Activated CD8-positive, alpha-beta memory T cell treated with anti-CD3 and anti-CD28 coated beads, Interleukin-2, amount 50 U/mL, for 4 hours (primary cell): ENCODE measurements around the gene ISCU.

Experiments used
- DNase-seq: peaks from one replicate; pipeline ENCODE4 v3.0.0-alpha.2; 2020

The ISCU gene

DNA sequence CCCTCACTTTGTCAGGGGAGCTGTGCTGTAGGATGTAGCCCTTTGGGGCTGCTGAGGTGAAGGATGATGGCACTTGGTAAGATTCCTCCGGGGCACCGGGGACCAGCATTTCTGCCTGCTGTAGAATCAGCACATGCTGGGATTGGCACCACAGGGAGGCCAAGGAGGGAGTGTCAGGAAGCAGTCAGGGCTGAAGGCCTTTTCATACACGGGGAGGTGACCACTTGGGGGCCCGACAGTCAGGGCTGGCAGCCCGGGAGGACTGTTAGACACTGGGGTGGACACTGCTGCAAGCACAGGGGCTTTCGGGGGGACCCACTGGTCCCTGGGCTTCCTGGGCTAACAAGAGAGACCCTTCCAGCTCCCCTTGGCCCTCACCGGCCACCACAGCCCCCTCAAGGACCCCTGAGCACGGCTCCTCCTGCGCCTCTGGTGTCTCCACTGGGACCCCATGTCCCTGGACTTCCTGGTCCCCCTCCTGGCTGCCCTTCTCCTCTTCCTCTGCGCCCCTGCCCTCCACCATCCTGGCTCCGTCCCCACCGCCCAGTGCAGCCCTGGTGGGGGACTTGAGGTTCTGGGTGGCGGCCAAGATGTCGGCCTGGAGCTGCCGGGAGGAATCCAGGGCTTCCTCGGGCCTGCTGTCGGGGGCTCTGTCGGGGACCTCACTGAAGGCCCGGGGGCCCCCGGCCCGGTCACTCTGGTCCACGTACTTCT is 29.0 kb downstream of the ISCU start:
- no peak for DNase-seq

DNA sequence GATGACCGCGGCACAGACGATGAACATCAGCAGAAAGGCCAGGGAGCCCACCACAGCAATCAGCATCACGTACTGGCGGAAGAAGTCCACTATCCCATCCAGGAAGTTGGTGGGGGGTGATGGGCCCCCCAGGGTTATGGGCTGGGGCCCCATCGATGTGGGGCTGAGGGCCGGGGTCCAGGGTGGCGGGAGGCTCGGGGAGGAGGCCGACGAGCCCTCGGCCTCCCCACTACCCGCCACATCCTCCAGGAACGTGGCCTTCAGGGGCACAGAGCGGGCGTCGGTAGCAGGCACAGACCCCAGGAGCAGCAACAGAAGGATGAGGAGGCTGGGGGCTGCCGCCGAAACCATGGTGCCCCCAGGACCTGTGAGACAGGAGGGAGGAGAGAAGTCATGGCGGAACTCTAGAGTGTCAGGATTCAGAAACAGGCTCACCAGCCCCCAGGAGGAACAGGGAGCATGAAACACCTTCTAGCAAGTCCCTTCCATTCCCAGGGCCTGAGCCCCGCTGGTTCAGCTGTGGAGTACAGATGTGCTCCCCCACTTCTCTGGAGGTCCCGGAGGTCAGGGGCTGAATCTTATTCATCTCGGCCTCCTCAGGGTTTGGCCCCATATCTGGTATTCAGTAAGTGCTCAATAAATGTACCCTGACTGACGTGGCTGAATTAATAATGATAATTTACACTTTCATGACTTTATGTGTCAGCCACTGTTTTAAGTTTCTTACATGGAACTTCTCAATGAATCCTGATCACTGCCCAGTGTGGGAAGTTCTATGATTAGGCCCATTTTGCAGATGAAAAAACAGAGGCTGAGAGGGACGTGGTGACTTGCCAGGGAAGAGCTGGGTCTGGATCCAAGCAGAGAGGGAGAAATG is 29.9 kb downstream of the ISCU start:
- no peak for DNase-seq

DNA sequence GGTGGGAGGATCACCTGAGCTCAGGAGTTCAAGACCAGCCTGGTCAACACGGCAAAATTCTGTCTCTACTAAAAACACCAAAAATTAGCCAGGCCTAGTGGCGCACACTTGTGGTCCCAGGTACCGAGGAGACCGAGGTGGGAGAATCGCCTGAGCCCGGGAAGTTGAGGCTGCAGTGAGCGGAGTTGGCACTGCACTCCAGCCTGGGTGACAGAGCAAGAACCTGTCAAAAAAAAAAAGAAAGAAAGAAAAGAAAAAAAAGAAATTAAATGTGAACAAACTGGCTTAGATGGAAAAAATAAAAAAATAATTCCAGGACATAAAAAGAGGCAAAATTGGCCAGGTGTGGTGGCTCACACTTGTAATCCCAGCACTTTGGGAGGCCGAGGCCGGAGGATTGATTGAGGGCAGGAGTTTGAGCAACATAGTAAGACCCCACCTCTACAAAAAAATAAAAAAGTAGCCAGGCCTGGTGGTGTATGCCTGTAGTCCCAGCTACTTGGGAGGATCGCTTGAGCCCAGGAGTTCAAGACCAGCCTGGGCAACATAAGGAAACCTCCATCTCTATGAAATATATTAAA is 32.0 kb downstream of the ISCU start:
- DNase-seq: no peak

DNA sequence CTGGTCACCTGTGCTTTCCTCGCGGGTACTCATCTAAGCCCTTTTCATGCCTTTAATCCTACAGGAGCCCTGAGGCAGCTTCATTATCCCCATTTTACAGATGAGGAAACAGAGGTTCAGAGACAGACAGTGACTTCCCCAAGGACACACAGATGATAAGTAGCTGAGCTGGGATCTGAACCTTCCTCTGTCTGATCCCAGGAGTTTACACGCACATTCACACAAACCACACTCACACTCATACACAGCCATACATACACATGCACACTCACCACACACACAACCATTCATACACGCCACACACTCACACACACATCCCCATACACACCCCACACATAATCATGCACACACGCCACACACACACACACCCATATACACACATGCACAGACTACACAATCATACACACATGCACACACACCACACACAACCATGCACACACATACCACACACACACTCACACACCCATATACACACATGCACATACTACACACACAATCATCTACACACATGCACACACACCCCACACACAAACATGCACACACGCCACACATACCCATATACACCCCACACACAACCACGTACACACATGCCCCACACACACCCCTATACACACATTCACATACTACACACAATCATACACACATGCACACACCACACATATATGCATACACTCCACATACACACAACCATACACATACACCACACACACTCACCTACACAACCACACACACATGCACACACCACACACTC is 32.7 kb downstream of the ISCU start:
- DNase-seq: no peak

DNA sequence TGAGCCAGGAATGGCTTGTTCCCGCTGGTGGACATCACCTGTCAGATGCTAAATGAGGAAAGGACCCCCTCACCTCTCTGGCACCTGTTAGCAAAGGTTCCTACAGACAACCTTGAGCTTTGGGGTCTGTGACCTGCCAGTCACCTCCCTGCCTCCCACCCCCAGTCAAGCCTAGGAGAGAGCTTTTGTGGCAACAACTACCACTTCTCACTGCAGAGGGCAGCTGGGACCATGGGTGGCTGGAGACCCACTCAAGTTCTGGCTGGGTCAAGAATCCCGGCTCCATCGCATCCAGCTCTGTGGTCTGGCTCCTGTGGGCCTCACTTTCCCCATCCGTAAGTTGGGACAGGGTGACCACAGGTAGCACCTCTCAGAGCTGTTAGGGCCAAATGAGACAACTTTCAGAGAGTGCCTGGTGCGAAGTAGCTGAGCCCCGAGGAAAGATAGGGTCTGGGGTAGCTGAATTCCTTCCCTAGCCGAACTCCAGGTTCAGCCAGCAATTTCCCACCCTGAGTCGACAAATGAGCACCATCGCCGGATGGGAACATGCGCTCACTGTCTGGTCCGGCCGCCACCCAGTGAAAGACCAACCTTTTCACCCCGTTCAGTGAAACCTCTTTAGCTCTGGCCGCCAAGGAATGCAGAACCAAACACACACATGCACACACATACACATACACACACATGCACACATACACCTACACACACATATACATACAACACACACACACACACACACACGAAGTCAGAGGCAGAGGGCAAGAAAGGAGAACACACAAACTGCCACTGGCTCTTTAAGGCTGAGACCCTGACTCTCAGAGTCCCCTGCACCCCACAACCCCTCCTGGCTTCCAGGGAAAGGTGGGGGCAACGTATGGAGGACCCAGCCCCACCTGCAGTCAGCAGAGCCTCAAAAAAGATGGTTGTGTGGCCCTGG is 33.6 kb downstream of the ISCU start:
- no peak for DNase-seq

DNA sequence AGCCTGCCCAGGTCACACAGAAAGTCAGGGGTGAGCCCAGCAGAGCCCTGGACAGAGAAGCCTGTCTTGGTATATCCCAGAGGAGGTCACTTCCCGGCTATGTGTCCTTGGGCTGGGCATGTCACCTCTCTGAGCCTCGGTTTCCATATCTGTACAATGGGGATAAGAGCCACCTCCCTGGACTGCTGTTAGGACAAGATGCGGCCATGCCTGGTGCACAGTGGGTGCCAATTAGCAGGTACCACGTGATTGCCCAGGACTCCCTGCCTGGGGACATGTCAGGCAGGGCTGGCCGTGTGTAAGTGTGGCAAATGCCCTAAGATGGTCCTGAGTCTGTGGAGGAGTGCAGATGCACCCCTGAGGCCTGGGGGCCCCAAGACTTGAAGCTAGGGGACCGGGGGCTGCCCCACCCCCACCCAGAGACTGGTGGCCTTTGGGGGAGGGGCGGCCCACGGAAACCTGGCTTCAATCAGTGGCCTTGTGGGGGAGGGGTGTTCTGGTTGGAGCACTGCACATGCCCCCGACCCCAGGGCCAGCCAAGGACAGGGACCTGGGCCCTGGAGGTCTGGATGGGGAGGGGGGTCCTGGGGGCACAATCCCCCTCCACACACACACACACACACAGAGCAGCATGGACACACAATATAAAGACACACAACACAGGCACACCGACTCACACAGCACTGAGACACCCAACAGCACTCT is 34.6 kb downstream of the ISCU start:
- DNase-seq: no peak

DNA sequence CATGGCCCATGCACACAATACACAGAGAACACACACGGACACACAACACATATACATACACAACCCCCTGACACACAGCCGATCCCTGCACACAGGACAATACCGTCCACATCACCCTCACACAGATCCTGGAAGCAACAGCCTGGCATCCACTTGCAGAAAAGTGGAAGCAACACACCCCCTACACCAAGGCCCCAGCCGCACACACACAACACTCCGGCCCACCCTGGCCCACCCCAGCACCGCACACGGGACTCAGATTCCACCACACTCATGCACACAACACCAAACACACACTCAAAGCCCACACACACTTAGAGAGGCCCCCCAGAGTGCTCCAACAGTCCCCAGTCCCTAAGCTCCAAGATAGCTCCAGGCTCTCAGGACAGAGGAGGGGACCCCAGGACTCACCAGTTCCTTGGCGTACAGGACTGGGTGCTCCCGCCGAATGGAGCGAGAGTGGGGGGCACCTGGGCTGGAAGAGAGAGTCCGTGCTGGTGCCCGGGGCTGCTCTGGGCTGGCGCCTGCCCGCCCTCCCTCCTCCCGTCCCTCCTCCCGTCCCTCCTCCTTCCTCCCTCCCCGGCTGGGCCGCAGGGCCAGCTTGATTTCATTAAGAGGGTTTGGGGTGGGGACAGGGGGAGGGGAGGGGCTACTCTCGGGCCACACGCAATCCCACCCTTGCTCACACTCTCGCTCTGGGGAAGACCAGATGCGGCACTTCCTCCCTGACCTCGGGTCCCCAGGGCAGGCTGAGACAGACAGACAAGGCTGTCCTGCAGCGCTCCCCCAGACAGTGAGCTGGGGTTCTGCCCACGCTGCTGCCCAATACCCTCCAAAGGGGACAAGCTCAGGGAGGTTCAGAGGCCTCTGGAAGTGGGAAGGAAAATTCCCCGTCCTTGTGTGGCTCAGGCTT is 35.4 kb downstream of the ISCU start, which contains the start of gene TMEM119:
TSS of gene TMEM119 (minus strand) at position 526 of the 913 bp plus-strand sequence. CDS start 5,701 bp downstream, outside the sequence.
- DNase-seq: no peak

DNA sequence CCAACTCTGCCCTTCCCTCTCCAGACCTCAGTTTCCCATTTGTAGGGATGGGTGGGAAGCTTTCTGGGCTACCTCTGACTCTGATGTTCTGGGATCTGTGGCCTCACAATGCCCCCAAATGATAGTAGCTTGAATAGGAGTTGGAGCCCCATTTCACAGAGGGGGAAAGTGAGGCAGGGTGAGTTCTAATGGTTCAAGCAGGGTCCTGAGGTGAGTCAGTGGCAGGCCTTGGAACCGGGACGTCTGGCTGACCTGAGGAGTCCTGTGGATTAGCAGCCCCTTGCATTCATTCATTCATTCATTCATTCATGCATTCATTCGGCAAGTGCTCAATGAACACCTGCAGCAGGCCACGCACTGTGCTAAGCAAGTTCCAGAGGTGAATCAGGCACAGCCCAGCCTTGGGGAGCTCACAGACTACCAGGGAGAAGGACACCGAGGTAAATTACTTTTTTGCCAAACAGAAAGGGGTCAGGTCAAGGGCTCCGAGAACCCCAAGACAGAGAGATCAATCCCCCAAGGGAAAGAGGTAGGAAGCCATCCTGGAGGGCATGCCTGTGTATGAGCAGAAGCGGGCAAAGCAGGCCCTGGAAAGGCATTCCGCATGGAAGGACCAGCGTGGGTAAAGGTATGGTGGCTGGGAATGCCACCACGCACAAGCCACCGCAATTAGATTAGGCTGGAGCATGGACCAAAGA is 36.3 kb downstream of the ISCU start:
- no peak for DNase-seq

DNA sequence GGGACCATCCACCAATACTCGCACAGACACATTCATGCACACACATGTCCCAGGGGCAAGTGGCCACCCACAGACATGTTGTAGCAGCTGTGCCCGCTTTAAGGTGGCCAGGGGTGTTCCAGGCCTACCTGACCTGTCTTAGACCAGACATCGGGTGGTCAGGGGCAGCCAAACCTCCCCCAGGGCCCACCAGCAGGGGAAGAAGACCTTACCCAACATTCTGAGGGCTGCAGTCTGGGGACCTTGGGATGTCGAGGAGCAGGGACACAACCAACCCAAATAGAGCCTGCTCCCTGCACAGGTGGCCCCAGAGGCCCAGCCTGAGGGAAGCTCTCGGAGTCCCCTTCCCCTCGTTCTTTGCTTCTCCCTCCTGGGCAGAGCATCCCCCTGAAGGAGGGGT is 37.1 kb downstream of the ISCU start:
- no peak for DNase-seq

DNA sequence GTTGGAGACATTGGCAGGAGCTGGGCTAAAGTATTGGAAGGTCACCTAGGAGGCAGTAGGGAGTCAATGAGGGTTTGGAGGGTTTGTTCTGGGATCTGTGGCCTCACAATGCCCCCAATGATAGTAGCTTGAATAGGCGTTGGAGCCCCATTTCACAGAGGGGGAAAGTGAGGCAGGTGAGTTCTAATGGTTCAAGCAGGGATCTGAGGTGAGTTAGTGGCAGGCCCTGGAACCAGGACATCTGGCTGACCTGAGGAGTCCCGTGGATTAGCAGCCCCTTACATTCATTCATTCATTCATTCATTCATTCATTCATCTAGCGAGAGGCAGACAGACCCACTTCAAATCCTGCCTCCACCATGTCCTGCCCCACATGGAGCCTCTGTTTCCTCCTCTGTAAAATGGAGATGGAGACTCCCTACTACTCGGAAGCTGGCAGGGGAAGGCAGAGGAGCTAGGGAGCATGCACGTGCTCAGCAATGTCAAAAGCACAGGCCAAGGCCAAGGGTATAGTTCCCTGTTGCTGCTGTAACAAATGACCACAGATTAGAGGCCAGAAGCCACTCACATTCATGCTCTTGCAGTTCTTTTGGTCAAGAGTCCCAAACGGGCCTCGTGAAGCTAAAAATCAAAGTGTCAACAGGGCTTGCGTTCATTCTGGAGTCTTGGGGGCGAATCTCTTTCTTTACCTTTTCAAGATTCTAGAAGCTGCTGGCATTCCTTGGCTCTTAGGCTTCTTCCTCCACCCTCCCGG is 37.7 kb downstream of the ISCU start:
- DNase-seq: no peak

DNA sequence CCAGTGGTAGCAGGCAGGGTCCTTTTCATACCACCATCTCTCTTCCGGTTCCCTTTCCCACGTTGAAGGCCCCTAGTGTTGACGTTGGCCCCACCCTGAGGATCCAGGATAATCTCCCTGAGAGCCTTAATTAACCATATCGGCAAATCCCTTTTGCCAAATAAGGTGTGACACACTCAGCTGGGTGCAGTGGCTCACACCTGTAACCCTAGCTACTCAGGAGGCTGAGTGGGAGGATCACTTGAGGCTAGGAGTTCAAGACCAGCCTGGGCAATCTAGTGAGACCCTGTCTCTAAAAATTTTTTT is 38.3 kb downstream of the ISCU start:
- no peak for DNase-seq

DNA sequence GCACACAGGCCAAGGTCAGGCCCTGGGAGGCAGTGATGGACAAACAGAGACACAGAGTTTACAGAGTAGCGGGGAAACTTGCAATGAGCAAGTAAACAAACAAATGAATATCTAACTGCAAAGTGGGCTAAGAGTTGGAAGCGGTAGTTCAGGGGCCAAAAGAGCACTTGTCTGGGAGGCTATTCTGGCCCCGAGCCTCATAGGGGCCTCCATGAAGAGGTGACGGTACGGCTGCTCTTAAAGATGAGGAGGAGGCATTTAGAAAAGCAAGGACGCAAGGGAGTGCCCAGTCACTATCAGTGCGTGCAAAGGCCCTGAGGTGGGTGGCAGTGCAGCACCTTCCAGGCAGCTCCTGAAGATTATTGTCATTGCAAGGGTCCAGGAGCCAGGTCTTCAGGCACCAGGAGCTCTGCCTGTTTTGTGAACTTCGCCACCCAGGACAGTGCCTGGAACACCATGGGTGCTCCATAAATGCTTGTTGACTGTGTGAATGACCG is 39.9 kb downstream of the ISCU start:
- DNase-seq: no peak

DNA sequence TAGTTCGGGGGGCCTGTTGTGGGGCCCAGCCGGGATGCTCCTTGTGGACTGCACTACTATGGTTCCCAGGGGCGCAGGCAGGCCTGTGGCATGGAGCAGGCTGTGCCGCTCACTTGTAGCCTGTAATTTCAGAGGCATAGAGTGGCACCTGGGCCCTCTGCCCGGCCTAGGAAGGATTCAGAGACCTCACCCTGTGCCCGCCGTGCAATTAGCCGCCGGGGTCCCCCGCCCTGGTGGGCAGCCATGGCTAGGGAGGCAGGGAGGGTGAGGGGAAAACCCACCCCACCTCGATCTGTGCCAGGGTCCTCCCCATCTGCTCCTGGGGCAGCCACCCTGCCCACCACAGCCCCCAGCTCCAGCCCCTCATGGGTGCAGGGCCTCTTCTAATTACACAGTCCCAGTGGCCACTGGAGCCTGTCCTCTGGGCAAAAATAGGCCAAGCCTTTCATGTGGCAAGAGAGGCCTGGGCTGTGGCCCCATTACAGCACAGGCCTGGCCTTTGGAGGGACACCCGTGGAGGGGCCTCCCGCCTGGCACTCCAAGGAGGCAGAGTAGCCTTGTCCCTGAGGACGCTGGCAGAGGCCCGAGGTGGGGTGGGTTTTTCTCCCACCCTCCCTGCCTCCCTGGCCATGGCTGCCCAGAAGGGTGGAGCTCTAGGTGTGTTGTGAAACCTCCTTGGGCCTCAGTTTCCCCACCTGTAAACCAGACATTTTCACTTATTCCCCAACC is 40.7 kb downstream of the ISCU start:
- DNase-seq: no peak

DNA sequence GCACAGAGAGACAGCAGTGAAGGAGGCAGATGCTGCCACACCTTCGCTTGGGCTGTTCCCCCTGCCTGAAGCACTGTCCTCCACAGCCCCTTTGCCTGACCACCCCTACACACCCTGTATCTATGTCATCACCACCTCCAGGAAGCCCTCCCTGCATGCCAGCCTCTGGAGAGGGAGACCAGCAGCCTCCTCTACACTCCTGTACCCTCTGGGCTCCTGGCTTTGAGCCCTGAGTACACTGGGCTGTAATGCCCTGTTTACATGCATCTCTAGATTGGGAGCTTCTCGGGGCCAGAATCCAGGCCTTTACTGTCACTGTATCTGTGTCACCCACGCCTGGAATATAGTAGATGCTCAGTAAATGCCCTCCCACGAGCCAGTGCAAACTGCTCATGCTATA is 41.3 kb downstream of the ISCU start:
- no peak for DNase-seq

DNA sequence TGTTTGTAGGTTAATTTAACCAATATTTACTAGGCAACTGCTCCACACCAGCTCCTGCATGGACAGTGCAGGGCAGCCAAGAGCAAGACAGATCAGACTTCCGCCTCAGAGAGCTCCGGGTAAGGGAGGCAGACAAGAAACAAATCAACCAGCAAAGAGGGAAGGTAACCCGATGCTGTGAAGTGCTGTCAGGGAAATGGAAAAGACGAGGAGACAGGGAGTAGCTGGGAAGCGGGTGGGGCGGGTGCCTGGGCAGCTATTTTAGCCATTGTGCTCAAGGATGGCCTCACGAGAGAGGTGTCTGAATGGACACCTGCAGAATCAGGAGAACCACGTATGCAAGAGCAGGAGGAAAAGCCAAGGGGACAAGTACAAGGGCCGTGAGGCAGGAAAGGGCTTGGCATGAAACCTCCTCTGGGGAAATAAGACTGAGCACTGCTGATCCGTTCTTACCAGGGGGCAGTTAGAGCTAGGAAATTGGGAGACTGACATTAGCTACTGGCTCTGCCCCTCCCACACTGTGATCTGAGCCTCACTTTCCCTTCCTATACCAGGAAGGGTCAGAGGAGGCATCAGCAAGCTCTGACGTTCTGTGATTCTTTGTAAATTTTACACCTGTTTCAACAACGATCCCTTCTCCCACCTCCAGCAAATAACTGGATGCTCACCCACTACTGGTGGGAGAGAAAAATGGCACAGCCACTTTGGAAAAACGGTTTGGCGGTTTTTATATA is 42.0 kb downstream of the ISCU start:
- DNase-seq: no peak

DNA sequence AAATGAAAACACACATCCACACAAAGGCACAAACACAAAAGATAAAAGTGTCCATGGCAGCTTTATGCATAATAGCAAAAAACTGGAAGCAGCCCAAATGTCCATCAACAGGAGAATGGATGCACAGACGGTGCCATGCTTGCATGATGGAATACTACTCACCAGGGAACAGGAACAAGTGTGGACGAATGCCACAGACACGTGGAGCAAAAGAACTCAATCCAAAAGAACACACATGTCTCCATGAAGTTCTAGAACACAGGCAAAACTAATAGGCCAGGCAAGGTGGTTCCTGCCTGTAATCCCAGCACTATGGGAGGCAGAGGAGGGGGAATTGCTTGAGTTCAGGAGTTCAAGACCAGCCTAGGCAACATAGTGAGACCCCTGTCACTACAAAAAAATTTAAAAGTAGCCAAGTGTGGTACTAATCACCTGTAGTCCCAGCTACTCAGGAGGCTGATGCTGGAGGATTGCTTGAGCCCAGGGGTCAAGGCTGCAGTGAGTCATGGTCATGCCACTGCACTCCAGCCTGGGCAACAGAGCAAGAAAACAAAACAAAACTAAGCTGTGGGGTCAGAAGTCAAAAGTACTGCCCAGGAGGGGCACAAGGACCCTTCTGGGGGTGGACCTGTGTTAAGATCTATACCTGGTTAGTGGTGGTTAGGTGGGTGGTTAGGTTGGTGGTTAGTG is 42.7 kb downstream of the ISCU start:
- DNase-seq: no peak
